Ramos (cell line): ENCODE data around the gene DOP1B.

ENCODE experiments used
- in situ Hi-C: fragments of 300-500 bp; cut with MboI; formaldehyde crosslinking; loops from one replicate; pipeline ENCODE4 v1.14.3; 2022; ENCODE audit warnings: low sequenced_read_pairs; ENCODE audit not compliant: unreplicated experiment

Gene DOP1B

DNA sequence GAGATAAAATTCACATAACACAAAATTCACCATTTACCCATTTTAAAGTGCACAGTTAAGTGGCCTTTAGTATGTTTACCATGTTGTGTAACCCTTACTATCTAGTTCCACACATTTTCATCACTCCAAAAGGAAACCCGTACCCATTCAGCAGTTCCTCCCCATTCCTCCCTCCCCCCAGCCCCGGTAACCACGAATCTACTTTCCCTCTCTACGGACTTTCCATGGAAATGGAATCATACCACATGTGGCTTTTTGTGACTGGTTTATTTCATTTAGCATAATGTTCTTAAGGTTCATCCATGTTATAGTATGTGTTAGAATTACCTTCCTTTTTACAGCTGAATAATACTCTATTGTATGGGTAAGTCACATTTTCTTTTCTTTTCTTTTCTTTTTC lies 10.9 kb downstream of the DOP1B start:
- in situ Hi-C loops: no loop called here

DNA sequence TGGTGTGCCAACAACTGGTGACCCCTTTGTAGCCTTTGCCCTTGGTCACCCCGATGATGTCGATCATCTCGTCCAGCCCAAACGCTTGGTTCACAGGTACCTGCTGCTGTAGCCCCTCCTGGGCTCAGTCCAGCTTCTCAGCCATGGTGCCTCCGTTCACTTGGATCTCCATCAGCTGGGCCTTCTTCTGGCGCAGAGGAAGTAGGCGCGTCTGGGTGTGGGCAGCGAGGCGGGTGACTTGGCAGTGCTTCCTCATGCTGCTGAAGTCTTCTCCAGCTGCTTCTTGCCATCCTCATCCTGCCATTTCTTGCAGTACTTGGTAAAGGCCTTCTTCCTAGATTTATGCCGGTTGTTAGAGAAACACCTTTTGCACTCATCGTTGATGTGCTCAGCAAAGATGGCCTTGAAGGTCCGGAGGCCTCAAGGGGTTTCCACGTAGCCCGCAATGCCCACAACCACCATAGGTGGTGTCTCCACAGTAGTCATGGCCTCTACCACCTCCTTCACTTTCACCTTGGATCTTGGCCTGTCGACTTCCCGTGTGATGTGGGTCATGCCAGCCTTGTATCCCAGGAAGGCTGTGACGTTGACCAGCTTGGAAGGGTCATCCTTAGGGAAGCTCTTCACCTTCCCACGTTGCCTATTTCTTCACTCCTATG lies 13.0 kb downstream of the DOP1B start:
- in situ Hi-C loops: no loop called here

DNA sequence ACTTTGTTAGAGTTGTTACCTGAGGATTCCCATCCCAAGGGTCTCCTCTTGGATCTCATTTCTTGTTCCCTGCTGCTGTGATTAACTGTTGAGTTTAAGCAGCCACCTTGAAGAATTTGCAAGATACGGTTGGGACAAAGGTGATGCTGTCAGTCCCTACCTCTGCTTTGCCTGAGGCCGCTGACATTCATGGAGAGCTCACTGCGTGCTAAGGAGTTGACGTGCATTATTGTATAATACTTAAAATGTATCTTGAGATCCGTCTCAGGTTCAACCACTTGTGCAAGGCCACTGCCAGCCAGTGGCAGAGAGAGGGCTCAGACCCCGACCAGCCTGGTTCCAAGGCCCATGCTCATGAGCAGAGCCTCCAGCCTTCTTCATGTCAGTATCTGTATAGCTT lies 14.2 kb downstream of the DOP1B start:
- in situ Hi-C loops: no loop called here

DNA sequence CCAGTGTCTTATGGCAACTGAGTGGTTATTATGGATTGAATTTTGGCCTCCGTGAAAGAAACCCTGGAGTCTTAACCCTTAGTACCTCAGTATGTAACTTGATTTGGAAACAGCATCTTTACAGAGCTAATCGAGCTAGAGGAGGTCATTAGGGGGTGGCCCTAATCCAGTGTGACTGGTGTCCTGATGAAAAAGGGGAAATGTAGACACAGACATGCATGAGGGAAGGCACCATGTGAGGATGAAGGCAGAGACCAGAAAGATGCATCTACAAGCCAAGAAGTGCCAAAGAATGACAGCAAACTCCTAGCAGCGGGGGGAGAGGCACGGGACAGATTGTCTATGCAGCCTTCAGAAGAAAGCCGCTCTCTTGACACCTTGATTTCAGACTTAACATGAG lies 14.7 kb downstream of the DOP1B start:
- in situ Hi-C loops: no loop called here

DNA sequence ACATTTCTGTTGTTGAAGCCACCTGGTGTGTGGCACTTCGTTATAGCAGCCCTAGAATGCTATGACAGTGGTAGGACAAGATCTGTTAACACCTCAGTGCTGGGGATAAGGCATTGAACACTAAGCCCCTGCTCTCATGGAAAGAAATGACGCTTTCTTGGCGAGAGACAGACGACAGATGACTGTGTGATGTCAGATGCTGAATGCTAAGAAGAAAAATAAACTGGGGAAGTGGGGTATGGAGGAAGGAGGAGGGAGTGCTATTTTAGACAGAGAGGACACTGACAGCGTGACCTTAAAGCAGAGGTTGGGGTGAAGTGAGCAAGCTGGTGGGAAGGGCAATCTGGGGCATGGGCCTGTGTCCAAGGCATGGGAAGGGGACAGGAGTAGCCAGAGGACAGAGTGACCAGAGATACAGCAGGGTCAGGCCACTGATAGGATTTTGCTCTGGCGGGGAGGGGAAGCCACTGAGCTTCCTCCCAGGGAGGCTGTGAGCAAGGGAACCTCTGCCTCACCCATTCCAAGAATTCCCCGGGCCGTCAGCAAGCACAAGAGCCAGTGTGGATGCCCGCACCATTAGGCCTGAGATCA lies 15.2 kb downstream of the DOP1B start:
- in situ Hi-C loops: no loop called here

- in situ Hi-C loops: no loop called here
These were observed 18.2 kb downstream of the DOP1B start for GRCh38 chr21:36174780-36175179.

DNA sequence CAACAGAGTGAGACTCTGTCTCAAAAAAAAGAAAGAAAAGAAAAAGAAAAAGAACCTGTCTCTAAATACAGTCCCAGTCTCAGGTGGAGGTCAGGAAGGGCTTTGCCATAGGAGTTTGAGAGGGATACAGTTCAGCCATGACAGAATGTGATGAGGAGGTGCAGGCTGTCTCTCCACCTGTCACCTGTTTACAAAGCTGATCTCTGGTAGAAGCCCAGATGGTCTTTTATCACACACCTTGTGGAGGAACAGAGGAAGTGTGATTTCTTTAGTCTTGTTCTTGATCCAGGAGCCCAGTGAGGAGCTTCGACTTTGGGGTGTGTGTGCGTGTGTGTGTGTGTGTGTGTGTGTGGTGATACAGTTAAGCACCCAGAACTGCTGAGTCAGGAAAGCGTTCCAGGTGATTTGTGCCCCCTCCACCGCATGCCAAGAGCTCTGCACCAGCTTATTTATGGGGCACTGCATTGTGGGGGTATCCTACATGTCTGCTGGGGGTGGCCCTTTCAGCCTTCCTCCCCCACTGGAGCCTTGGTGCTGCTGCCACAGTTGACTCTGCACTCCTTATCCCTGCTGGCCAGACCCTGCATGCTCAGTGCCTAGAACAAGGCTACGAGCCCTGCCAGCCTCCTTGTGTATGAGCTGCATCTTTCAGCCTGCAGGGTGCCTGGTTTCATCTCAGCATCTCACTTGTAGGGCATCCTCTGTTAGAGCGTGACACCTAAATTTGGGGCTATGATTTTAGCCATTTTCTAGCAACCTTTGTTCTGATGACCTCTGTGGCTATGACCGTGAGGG lies 19.3 kb downstream of the DOP1B start:
- in situ Hi-C loops: no loop called here

GRCh38 chr21:36178349-36178748 lies 21.7 kb downstream of the DOP1B start:
- in situ Hi-C loops: no loop called here

- in situ Hi-C loops: no loop called here
These were observed 22.5 kb downstream of the DOP1B start for GRCh38 chr21:36179145-36179544.

DNA sequence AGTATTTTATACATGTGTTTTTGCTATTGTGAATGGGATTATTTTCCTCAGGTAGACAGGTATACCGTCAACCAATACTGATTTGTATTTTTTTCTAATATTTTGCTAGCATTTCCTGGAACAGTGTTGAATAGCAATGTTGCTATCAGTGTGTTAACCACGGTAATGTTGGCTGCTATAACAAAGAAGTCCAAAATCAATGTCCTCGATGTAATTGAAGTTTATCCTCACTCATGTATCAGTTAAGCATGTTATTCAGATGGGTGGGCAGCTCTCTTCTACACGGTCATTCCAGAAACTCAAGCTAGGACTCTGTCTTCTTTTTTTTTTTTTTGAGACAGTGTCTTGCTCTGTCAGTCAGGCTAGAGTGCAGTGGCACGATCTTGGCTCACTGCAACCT lies 24.3 kb downstream of the DOP1B start:
- in situ Hi-C loops: no loop called here

DNA sequence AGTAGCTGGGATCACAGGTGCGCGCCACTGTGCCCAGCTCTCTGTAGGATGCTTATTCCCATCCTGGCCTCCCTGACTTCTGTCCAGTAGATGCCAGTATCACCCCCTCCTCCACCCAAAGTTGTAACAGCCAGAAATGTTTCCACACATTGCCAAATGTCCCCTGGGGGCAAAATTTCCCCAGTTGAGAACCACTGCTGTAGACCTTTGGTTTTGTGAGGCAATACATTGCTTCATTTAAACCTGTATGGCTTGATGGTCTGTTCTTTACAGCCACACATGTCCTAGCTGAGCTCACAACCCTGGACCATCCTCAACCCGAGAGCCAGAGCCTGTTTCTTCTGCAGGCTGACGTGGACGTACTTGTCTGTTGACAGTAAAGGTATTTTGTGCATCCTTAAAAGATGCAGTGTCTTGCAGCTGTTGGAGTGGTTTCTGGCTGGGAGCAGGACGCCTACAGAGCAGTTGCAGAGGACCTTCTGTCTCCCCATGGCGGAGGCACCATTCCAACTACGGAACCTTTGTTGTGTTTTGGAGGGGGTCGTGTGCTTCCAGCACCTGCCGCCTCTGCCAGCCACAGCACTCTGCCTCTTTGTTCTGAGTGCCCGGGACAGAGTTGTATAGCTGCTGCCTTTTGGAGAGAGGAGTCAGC lies 26.6 kb downstream of the DOP1B start:
- in situ Hi-C loops: no loop called here

DNA sequence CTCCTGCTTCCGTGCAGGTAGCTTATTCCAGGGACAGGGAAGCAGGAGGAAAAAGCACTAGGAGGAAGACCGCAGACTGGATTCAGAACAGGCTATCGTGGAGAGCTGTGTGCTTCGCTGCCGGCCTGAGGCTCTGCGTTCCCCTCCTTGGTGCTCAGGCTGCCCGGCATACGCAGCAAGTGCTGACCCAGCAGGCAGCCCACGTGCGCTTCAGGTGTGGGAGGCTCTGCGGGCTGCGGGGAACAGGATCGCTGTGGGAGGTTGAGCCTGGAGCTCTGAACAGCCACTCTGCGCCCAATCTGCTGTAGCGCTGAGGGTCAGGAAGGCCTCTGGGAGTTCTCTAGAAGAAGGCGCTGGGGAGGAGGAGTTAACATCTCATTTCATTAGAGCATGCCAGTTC lies 27.9 kb downstream of the DOP1B start:
- in situ Hi-C loops: no loop called here

GRCh38 chr21:36185523-36185922 lies 28.9 kb downstream of the DOP1B start:
- in situ Hi-C loops: no loop called here

DNA sequence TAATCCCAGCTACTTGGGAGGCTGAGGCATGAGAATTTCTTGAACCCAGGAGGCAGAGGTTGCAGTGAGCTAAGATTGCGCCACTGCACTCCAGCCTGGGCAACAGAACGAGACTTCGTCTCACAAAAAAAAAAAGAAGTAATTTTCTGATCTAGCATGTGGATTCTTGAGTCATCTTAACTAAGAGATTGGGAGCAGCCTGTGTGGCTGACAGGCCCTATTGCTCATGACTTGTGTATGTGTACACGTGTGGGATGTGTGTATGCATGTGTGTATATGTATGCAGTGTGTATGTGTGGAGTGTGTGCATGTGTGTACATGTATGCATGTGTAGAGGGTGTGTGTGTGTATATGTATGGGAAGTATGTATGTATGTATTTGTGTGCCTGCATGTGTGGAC lies 29.5 kb downstream of the DOP1B start:
- in situ Hi-C loops: no loop called here

- in situ Hi-C loops: no loop called here
These were observed 30.1 kb downstream of the DOP1B start for GRCh38 chr21:36186506-36187399.

DNA sequence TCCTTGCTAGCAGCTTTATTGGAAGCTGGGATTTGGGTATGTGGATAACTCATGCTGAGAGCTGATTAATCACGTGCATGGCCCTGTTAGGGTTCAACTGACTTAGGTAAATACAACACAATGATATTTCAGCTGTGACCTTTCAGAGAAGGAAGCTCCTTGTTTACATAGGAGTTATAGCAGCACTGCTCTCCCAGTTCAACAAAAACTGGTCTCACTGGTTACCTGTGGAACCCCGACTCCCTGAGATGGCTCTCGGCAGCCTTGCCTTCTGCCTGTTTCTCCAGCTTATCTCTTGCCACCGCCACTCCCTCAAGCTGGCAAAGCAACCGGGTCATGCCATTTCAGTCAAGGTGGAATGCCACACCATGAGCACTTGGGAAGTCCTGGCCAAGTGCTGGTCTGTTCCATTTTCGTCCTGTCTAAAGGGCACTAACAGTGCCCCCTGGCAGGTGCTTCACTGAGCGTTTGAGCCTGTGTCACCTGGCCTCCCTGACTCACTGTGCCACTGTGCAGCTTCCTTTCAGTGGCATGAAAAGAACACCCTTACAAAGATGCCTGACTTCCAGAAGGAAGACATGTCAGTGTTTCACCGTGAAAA lies 31.6 kb downstream of the DOP1B start:
- in situ Hi-C loops: no loop called here

GRCh38 chr21:36188937-36189336 lies 32.3 kb downstream of the DOP1B start:
- in situ Hi-C loops: no loop called here

DNA sequence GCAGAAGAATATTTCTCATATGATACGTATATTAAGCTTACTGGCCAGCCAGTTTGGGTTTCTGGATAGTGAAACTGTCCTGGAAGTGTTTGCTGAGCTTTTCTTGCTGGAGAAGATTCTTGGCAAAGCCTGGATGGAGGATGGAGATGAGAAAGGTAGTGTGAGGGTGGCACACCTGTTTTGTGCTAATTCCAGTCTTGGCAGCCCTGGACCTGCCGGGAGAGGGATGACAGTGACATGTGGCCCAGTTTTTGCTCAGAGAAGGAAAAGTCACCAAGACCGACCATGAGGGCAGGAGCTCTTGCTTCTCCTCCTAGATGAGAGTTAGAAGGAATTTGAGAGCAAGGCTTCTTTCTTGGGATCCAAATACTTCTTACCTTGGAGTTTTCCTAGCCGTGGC lies 34.1 kb downstream of the DOP1B start:
- in situ Hi-C loops: no loop called here

DNA sequence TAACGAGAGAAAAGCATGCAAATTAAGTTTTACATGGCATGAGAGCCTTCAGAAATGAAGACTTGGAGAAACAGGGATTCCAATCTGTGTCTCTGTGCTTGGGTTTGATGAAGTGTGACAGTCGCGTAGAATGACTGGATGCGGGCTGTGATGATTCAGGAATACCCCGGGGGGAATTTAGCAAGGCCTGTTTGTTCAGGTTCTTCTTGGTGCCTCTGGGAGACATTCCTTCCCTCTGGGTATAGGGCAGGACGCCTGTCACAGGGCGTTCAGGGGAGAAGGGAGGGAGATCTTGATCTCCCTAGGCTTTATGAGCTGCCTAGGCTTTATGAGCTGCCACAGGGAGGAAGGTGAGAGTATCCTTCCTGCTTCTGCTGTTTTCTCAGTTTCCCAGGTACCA lies 36.6 kb downstream of the DOP1B start:
- in situ Hi-C loops: no loop called here

DNA sequence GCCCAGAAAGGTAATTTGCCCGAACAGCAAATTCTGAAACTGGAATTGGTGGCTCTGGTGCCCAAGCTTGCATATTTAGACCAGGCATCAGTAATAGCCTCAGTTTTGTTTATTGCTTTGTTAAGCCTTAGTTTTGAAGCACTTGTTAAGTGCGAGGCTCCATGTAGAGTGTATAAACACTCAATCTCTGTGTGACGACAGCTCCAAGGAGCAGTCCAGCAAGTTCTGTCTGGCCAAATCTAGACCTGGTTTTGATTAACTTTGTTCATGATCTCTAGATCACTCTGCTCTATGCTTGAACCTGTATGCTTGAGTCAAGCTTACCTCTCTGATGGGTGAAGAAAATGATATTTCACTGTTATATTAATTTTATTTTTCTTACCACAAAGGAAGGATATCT lies 37.4 kb downstream of the DOP1B start:
- in situ Hi-C loops: no loop called here
